HG03571 (cell line): ENCODE results near the gene RGS6.

Experiments
- ATAC-seq: cut with Tn5 transposase; IDR thresholded peaks from one replicate; pipeline ENCODE4 v1.9.1; 2021; ENCODE audit not compliant: unreplicated experiment

Gene RGS6

DNA sequence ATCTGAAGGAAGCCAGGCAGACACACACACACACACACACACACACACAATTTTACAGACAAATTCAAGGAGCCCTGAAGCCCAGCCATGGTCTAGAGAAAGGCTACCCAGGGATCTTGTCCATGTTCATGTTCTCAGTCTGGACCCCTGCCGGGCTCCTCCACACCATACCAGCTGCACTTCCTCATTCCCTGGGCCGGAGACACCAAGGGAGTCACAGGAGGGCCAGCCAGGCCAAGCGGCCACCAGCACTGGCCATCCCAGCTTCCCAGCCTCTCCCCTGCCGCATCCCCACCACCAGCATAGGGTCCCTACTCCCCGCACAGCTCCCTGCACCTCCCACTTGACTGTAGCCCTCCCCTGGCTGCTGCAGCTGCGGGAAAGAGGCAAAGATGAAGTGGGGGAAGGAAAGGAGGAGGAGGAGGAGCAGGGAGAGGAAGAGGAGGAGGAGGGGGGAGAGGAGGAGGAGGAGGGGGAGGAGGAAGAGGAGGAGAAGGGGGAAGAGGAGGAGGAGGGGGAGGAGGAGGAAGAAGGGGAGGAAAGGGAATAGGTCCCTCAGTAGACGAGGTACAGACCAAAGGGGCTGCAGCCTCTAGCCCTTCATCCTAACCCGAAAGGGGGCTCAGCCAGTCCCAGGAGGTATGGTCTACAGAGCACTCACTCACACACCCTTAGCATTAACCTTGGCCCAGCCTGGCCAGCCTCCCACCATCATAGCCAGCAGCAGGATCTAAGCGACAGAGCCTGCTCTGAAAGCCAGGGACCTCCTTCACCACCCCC is 668.5 kb downstream of the RGS6 start:
- ATAC-seq: no peak

- no peak for ATAC-seq
Measured at GRCh38 chr14:72603639-72604038, 671.4 kb downstream of the RGS6 start.

GRCh38 chr14:72604133-72604532 is 671.9 kb downstream of the RGS6 start:
- ATAC-seq: no peak

DNA sequence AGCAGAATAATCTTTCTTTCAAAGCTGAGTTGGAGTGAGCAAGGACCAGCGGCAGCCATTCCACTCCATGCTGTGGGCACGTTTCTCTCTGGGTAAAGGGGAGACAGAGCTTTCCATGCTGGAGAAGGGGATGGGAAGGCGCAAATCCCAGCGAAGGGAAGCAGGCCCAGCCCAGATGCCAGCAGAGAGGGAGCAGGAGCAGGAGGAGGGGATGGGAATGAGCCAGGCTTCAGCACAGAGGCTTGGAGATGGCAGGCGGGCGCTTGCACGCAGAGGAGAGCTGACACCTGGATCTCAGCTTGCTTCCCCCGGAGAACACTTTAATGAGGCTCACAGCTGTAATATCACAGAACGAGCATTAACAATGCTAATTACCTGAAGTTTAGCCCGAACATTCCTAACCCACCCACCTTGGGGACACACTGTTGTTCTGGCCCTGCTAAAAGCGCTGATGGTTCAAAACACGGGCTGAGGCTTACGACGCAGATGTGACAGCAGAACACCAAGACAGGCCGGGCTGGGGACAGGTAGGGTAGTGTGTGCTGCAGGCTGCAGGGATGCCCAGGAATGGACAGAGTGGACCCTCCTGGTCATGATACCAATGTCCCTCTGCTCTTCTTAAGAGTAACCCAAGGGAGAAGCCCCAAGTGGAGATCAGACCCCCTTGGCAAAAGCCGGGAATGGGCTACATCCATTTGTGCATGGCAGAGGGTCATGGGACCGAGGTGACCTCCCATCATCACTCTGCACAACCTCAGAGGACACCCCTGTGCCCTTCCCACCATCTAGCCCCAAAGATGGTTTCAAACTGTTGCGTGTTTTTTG is 673.1 kb downstream of the RGS6 start:
- ATAC-seq: no peak

DNA sequence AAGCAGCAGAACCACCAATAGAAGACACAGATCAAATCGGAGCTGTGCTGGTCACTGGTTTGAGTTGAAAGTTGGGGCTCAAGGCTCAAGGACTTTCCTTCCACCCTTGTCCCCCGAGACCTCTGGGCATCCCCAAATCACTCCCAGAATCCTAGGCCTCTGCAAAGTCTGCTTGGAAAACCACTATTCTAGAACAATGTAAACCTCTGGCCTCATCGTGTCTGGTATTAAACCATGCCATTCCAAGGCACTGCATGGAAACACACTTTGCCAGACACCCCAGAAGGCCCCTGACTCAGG is 673.6 kb downstream of the RGS6 start:
- ATAC-seq: no peak

- ATAC-seq: no peak
Measured at GRCh38 chr14:72606879-72607278, 674.6 kb downstream of the RGS6 start.

GRCh38 chr14:72607386-72608130 is 675.3 kb downstream of the RGS6 start:
- ATAC-seq: no peak

- no peak for ATAC-seq
Measured at GRCh38 chr14:72608391-72609204, 676.4 kb downstream of the RGS6 start.

GRCh38 chr14:72609205-72609916 is 677.1 kb downstream of the RGS6 start:
- ATAC-seq: no peak

DNA sequence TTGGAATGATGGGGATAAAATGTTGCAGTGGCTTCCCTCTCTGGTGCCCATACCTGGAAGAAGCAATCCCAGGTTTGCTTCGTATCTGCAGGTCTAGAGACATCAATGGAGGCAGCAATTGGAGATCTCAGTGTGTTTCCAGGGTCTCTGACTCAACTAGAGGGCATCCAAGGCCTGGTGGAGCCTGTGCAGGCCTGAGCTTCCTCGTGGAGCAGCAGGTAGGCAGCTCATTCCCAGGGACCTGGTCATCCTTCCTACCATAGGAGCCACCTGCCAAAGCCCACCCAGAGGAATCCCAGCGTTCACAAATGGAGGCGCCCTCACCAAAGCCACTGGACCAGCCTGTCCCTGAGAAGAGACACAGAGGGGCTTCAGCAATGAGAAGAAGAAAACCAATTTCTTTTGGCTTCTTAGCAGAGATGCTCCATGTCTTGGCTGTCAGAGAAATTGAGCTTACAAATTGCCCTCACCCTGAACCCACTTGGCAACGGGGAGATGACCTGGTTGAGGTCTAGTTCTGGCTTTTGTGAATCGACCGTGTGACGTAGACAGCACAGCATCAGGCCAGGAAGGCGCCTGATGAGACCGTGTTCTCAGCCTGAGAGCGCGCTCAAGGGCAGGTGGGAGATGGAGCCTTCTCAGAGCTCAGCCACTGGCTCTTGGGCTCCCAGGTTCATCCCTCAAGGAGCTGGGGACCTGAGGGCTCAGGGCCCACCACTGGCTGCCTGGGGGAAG is 678.0 kb downstream of the RGS6 start:
- ATAC-seq: no peak

- no peak for ATAC-seq
Measured at GRCh38 chr14:72610831-72611200, 678.6 kb downstream of the RGS6 start.

- no peak for ATAC-seq
Measured at GRCh38 chr14:72611506-72611905, 679.3 kb downstream of the RGS6 start.

DNA sequence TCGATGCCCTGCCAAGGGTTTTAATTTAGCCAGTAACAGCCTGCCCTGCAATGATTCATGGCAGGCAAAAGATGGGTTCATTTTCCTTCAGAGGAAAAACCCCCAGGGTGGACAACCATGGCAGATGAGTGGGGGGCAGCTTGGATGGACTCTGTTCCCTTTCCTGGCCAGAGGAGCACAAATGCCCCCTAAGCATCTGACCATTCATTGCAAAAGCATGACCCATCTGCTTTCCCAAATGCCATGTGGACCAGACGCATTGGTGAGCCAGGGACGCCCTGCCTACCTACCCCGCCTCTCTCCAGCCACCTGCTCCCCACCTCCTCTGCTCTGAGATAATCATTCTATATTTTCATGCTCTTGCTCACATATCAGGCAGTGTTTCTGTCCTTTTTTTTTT is 679.8 kb downstream of the RGS6 start:
- no peak for ATAC-seq

DNA sequence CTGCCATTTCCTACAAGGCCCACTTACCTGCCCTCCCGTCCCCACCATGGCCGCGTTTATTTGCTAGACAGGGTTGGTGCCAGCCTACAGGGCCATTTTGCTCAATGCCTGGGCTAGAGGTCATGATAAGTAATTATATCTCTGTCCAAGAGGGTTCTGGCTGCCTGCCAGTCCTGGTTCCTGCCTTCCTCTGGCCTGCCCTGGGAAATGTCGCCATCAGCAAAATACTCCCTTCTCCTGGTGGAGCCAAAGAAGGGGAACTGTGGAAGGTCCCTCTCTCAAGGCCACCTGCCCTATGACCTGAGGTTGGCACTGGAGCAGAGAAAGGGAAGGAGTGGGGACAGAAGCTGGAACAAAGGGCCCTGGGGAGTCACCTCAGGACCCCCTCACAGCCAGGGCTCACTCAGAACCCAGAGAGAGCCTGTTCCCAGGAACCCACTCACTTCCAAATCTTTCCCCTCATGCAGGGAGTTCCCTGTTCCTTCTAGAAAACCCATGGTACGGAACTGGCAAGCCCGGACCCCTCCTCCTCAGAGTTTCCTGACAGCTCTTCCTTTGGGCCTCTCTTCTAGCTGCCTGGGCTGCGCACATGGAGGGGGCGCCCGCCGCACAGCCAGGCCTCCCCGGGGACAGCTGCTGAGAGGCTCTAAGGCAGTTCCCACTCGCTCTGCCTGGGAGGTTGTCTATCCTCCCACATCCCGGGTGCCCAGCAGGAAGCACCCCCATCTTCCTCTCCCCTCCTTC is 681.2 kb downstream of the RGS6 start:
- no peak for ATAC-seq

- no peak for ATAC-seq
Measured at GRCh38 chr14:72613975-72614319, 681.7 kb downstream of the RGS6 start.

DNA sequence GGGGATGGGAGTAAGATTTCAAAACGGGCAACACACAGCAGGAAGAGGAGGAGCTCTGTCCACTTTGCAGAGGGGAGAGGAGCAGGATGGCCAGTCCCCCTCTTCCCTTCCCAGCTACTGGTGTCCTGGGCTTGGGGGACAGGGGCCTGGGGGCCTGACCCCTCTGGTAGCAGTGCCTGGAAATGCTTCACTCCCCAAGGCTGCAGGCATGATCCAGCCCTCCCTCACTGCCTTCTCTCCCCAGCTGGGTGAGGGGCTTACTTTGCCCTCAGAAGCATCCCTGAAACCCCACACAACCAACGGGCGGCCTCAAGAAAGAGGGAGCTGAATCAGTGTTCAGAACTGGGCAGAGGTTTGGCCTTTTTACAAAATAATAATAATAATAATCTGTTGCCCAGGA is 682.1 kb downstream of the RGS6 start:
- ATAC-seq: no peak

DNA sequence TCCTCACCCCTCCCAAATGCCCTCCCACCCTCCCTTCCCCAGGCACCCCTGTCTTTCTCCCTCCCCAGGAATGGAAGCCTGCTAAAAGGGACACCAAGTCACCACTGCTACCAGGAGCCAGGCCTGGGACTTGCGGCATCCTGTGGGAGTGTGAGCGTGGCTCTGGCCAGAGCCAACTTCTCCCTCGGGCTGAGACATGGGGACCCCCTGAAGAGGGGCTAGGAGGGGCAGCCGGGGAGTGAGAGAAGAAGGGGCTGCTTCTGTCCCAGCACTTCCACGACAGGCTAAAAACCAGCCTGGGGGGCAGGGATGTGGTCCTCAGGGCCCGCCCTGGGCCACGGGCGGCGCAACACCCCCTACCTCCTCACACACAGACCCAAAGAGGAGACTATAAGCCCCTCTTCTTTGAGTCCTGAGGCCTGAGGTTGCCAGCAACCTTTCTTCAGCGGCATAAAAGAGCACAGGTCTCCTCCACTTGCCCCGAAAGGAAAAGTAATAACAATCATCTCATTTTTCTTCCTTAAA is 682.7 kb downstream of the RGS6 start:
- ATAC-seq: no peak

DNA sequence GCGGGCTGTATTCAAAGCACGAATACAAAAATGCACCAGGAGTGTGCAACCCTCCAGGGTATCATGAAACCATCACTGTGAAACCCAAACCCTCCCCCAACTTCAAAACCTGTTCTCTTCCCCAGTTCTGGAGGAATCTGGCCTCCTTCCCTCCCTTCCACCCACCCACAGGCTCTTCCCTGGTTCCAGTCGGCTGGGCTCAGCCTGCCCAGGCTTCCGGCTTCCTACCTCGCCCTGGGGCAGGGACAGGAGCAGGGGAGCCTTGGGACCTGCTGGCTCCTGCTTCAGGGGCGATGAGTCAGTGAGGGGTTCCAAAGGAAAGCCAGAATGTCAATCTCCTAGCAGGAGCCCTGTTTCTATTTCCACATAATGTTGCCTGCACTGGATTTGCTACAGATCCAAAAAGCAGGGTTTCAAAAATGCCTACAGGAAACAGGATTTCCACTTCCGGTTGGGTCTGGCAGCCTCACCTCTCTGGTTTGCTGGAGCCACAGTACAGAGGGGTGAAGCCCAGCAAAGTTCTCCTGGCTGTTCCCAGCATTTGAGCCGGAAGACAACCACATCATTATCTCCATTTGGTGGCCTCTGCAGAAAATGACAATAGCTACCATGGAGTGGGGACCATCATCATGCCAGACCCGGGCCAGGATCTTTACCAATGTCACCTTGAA is 683.4 kb downstream of the RGS6 start:
- no peak for ATAC-seq
